DMS 273 (cell line): Measurements from ENCODE around the gene PRR22.
A peak's percentile ranks its signal among the peaks of the same experiment; 100 is the strongest.

Experiments used
- DNase-seq: peaks from one replicate; lab custom pipeline; 2025; ENCODE audit not compliant: unreplicated experiment; lab: John Stamatoyannopoulos, UW

The PRR22 gene

GRCh38 chr19:5784581-5785147 is at the start of gene PRR22:
Gene PRR22 (minus strand): TSS chr19:5784746. CDS start chr19:5784660, 86 bp downstream.
- DNase-seq: no peak

GRCh38 chr19:5832527-5833216 is 48.1 kb upstream of the PRR22 start:
- DNase-seq: no peak

GRCh38 chr19:5832061-5832460 is 47.5 kb upstream of the PRR22 start:
- DNase-seq: no peak

- no peak for DNase-seq
Observed at GRCh38 chr19:5831159-5831558, 46.6 kb upstream of the PRR22 start.

- no peak for DNase-seq
Observed at GRCh38 chr19:5829567-5830310, 45.2 kb upstream of the PRR22 start.

GRCh38 chr19:5828661-5829566 is 44.4 kb upstream of the PRR22 start:
- DNase-seq: peak; percentile 80

- peak; percentile 99 for DNase-seq
Observed at GRCh38 chr19:5827891-5828660, 43.5 kb upstream of the PRR22 start.

GRCh38 chr19:5827342-5827890 is 42.9 kb upstream of the PRR22 start:
- DNase-seq: no peak

GRCh38 chr19:5826531-5827341 is 42.2 kb upstream of the PRR22 start:
- DNase-seq: peak; percentile 95

GRCh38 chr19:5825178-5825577 is 40.6 kb upstream of the PRR22 start:
- no peak for DNase-seq

GRCh38 chr19:5824751-5825150 is 40.2 kb upstream of the PRR22 start:
- DNase-seq: no peak

- DNase-seq: peak; percentile 62
Observed at GRCh38 chr19:5823579-5824281, 39.2 kb upstream of the PRR22 start.

GRCh38 chr19:5822181-5822844 is 37.8 kb upstream of the PRR22 start:
- no peak for DNase-seq

- DNase-seq: no peak
Observed at GRCh38 chr19:5821521-5822180, 37.1 kb upstream of the PRR22 start.

- no peak for DNase-seq
Observed at GRCh38 chr19:5820785-5821184, 36.2 kb upstream of the PRR22 start.

- no peak for DNase-seq
Observed at GRCh38 chr19:5818594-5818993, 34.0 kb upstream of the PRR22 start.

- DNase-seq: no peak
Observed at GRCh38 chr19:5817218-5817617, 32.7 kb upstream of the PRR22 start.

GRCh38 chr19:5814852-5815246 is 30.3 kb upstream of the PRR22 start:
- DNase-seq: no peak
